ENCODE results near the gene GLG1. TPM values are rescaled to one million over a fixed set of nuclear protein-coding genes. Genes with fewer than 3 reads are reported as not detected.

The GLG1 gene
- total RNA-seq, 4 donors from 2014 or later = 53.0 to 272 (median 127) TPM

GRCh38 chr16:74465281-74465680 lies 141.6 kb downstream of the GLG1 start:
- no peaks in the 10 kb centered on the region for H3K36me3 ChIP-seq
- no peak overlapping the region for H3K4me3 ChIP-seq
- no peak overlapping the region for H3K27ac ChIP-seq
- DNase-seq = no peak
- no peaks in the 10 kb centered on the region for H3K9me3 ChIP-seq
- no peaks in the 10 kb centered on the region for H3K4me1 ChIP-seq
- no peaks in the 10 kb centered on the region for H3K27me3 ChIP-seq
- TF ChIP-seq, protein P1, sequence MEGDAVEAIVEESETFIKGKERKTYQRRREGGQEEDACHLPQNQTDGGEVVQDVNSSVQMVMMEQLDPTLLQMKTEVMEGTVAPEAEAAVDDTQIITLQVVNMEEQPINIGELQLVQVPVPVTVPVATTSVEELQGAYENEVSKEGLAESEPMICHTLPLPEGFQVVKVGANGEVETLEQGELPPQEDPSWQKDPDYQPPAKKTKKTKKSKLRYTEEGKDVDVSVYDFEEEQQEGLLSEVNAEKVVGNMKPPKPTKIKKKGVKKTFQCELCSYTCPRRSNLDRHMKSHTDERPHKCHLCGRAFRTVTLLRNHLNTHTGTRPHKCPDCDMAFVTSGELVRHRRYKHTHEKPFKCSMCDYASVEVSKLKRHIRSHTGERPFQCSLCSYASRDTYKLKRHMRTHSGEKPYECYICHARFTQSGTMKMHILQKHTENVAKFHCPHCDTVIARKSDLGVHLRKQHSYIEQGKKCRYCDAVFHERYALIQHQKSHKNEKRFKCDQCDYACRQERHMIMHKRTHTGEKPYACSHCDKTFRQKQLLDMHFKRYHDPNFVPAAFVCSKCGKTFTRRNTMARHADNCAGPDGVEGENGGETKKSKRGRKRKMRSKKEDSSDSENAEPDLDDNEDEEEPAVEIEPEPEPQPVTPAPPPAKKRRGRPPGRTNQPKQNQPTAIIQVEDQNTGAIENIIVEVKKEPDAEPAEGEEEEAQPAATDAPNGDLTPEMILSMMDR (IDR thresholded peaks at IDR 0.05) = no peak
- TF ChIP-seq POLR2A (IDR thresholded peaks at IDR 0.05) = no peak
- intact Hi-C loops (cut with DNase I; ENCODE audit: low total_unique reads) = no loop called here

- no peak for TF ChIP-seq POLR2A (IDR thresholded peaks at IDR 0.05)
- TF ChIP-seq, protein P1 (IDR thresholded peaks at IDR 0.05) = no peak
- H3K27me3 ChIP-seq = no peaks in the 10 kb centered on the region
- H3K27ac ChIP-seq = no peak overlapping the region
- H3K4me1 ChIP-seq = no peaks in the 10 kb centered on the region
- intact Hi-C loops (cut with DNase I; ENCODE audit: low total_unique reads) = no loop called here
- DNase-seq = no peak
- no peaks in the 10 kb centered on the region for H3K9me3 ChIP-seq
- no peak overlapping the region for H3K4me3 ChIP-seq
- H3K36me3 ChIP-seq = no peaks in the 10 kb centered on the region
Observed at GRCh38 chr16:74463888-74464287, 143.0 kb downstream of the GLG1 start.

DNA sequence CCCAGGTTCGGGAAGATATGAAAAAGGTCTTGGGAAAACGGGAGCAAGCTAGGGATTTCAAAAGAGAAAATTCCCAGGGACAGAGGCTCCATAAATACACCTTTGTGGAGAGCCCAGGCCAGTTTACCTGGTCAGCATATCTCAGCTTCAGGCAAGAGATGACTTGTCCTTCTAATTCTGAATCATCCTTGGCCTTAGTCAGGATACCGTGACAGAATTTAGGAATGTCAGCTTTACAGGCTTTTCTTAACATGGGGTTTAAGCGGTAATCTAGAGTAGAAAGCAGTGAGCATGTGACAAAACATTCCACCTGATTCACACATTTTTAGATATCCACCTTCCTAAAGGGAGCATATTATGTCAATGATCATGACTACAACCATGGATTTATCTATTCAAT lies 144.6 kb downstream of the GLG1 start:
- intact Hi-C loops (cut with DNase I; ENCODE audit: low total_unique reads) = no loop called here
- no peak for DNase-seq
- Histone ChIP-seq H3K9me3 (no peaks in the 10 kb centered on the region), H3K27me3 (no peaks in the 10 kb centered on the region), H3K36me3 (no peaks in the 10 kb centered on the region), H3K4me3 (no peak overlapping the region), H3K4me1 (no peaks in the 10 kb centered on the region), H3K27ac (no peak overlapping the region)
- TF ChIP-seq, protein P1 (IDR thresholded peaks at IDR 0.05) = no peak
- TF ChIP-seq POLR2A (IDR thresholded peaks at IDR 0.05) = no peak

DNA sequence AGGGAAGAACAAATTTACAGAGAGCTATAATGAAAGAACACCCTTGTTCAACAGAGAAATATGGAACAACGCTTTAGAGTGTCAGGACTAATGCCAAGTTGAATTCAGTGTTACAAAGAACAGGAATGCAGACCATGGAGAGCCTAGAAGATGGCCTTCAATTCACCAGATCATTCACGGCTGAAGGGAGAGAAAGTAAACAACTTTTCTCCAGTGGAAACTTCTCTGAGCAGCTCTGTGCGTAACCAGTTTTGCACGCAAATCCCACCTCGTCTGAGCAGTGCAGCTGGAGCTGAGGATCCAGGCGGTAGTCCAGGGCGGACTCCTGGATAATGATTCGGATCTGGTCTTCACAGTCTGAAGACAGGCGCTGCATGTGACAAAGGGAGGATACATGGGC lies 145.1 kb downstream of the GLG1 start:
- Histone ChIP-seq H3K4me3 (no peak overlapping the region), H3K36me3 (no peaks in the 10 kb centered on the region), H3K27ac (no peak overlapping the region), H3K4me1 (no peaks in the 10 kb centered on the region), H3K9me3 (no peaks in the 10 kb centered on the region), H3K27me3 (no peaks in the 10 kb centered on the region)
- TF ChIP-seq, protein P1 (IDR thresholded peaks at IDR 0.05) = no peak
- no peak for TF ChIP-seq POLR2A (IDR thresholded peaks at IDR 0.05)
- no peak for DNase-seq
- intact Hi-C loops (cut with DNase I; ENCODE audit: low total_unique reads) = no loop called here

DNA sequence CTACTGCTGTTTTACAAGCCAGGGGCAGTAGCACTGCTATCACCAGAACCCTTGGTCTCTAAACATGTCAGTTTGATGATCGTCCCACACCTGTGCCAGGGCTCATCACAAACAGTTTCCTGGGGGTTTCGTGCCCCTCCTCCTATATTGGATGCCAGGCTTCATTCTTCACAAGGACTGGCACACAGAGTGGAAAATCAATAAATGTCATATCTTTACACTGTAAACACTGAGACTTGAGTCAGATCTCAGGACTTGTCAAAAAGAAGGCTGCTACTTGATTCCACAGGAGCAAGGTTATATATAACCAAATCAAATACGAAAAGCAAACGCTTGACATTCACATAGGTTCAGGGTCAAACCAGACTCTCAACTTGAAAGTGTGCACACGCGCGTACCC lies 146.4 kb downstream of the GLG1 start:
- Histone ChIP-seq H3K27me3 (no peaks in the 10 kb centered on the region), H3K27ac (no peak overlapping the region), H3K4me3 (no peak overlapping the region), H3K36me3 (no peaks in the 10 kb centered on the region), H3K9me3 (no peaks in the 10 kb centered on the region), H3K4me1 (no peaks in the 10 kb centered on the region)
- DNase-seq = no peak
- intact Hi-C loops (cut with DNase I; ENCODE audit: low total_unique reads) = no loop called here
- TF ChIP-seq, protein P1 (IDR thresholded peaks at IDR 0.05) = no peak
- no peak for TF ChIP-seq POLR2A (IDR thresholded peaks at IDR 0.05)
